ENCODE measurements around the gene ACTR1B. TPM values are rescaled to one million over a fixed set of nuclear protein-coding genes. Genes with fewer than 3 reads are reported as not detected.

Gene ACTR1B
- polyA plus RNA-seq, 1 experiment = 26.4 TPM

- no peak for DNase-seq (ENCODE audit: low read depth, low spot score)
- ChIA-PET CTCF (no interaction called here), POLR2A (no interaction called here)
- no peak overlapping the region for H3K27ac ChIP-seq (ENCODE audit: low read depth, low read length)
- no peak for TF ChIP-seq CTCF (IDR thresholded peaks at IDR 0.05; ENCODE audit: low read depth, low read length)
- no peaks in the 10 kb centered on the region for H3K9me3 ChIP-seq (ENCODE audit: control insufficient read depth, insufficient read depth, low read length)
- no peaks in the 10 kb centered on the region for H3K27me3 ChIP-seq (ENCODE audit: control insufficient read depth, insufficient read depth, low read length)
- no peak overlapping the region for H3K4me3 ChIP-seq (ENCODE audit: low read depth, low read length)
Observed at GRCh38 chr2:97671526-97671925, 7.7 kb upstream of the ACTR1B start.

GRCh38 chr2:97670471-97670870, 6.6 kb upstream of the ACTR1B start:
- no peak overlapping the region for H3K4me3 ChIP-seq (ENCODE audit: low read depth, low read length)
- POLR2A ChIA-PET = no interaction called here
- DNase-seq (ENCODE audit: low read depth, low spot score) = no peak
- H3K27ac ChIP-seq (ENCODE audit: low read depth, low read length) = no peak overlapping the region
- no peak for TF ChIP-seq CTCF (IDR thresholded peaks at IDR 0.05; ENCODE audit: low read depth, low read length)
- H3K9me3 ChIP-seq (ENCODE audit: control insufficient read depth, insufficient read depth, low read length) = no peaks in the 10 kb centered on the region
- H3K27me3 ChIP-seq (ENCODE audit: control insufficient read depth, insufficient read depth, low read length) = no peaks in the 10 kb centered on the region
- CTCF ChIA-PET = interaction anchor here (1.4 kb wide), 1 partner anchor 26 kb away, joined by 5 read pairs; no protein-coding TSS in a partner anchor

GRCh38 chr2:97669448-97669847, 5.6 kb upstream of the ACTR1B start, which contains the start of gene C2orf92:
C2orf92 (plus strand) TSS chr2:97669713; CDS start chr2:97669789, 76 bp downstream.
- Histone ChIP-seq H3K27ac (ENCODE audit: low read depth, low read length) (no peak within 1 kb of the TSS), H3K4me3 (ENCODE audit: low read depth, low read length) (no peak within 1 kb of the TSS), H3K9me3 (ENCODE audit: control insufficient read depth, insufficient read depth, low read length) (no peaks in the 10 kb centered on the region), H3K27me3 (ENCODE audit: control insufficient read depth, insufficient read depth, low read length) (no peaks in the 10 kb centered on the region)
- CTCF ChIA-PET = interaction anchor here (1.4 kb wide), 1 partner anchor 27 kb away, joined by 5 read pairs; no protein-coding TSS in a partner anchor
- TF ChIP-seq CTCF (IDR thresholded peaks at IDR 0.05; ENCODE audit: low read depth, low read length) = no peak
- POLR2A ChIA-PET = no interaction called here
- no peak for DNase-seq (ENCODE audit: low read depth, low spot score)

- DNase-seq (ENCODE audit: low read depth, low spot score) = no peak
- TF ChIP-seq CTCF (IDR thresholded peaks at IDR 0.05; ENCODE audit: low read depth, low read length) = no peak
- Histone ChIP-seq H3K27ac (ENCODE audit: low read depth, low read length) (peak overlapping the region; percentile 94), H3K9me3 (ENCODE audit: control insufficient read depth, insufficient read depth, low read length) (no peaks in the 10 kb centered on the region), H3K27me3 (ENCODE audit: control insufficient read depth, insufficient read depth, low read length) (no peaks in the 10 kb centered on the region), H3K4me3 (ENCODE audit: low read depth, low read length) (peak overlapping the region; percentile 79)
- ChIA-PET CTCF (interaction anchor here (1.3 to 3.1 kb wide), 9 partner anchors 9 to 605 kb away, joined by 3 to 32 read pairs (median 9); partner anchors contain the start of genes ANKRD36B and COX5B), POLR2A (interaction anchor here (0.6 to 1.8 kb wide), 4 partner anchors 15 to 45 kb away, joined by 3 to 12 read pairs (median 4); partner anchors contain the start of gene COX5B)
Observed at GRCh38 chr2:97664636-97664970, 759 bp upstream of the ACTR1B start.

- DNase-seq (ENCODE audit: low read depth, low spot score) = no peak
- CTCF ChIA-PET = interaction anchor here (0.8 to 3.1 kb wide), 9 partner anchors 10 to 606 kb away, joined by 3 to 32 read pairs (median 9); partner anchors contain the start of genes ANKRD36B and COX5B
- no peaks in the 10 kb centered on the region for H3K9me3 ChIP-seq (ENCODE audit: control insufficient read depth, insufficient read depth, low read length)
- no peak for TF ChIP-seq CTCF (IDR thresholded peaks at IDR 0.05; ENCODE audit: low read depth, low read length)
- POLR2A ChIA-PET = interaction anchor here (0.9 to 1.8 kb wide), 4 partner anchors 14 to 73 kb away, joined by 3 to 33 read pairs (median 8); partner anchors contain the start of gene COX5B
- peak overlapping the region; percentile 79 for H3K4me3 ChIP-seq (ENCODE audit: low read depth, low read length)
- peak overlapping the region; percentile 89 for H3K27ac ChIP-seq (ENCODE audit: low read depth, low read length)
- H3K27me3 ChIP-seq (ENCODE audit: control insufficient read depth, insufficient read depth, low read length) = no peaks in the 10 kb centered on the region
Observed at GRCh38 chr2:97663626-97663961, 250 bp downstream of the ACTR1B start.

Data from AG04450 (cell line).